Astrocyte of the spinal cord (primary cell): ENCODE measurements around the gene EXD3.

Experiments used
- DNase-seq: peaks from one replicate; pipeline ENCODE4 v3.0.0; 2011; ENCODE audit warnings: low read depth, low spot score
- H3K4me3 ChIP-seq: 2 replicates; pipeline ENCODE4 v1.5.1; 2011; ENCODE audit warnings: low read depth, mild to moderate bottlenecking, low read length, moderate library complexity
- in situ Hi-C: cut with HindIII; loops from 2 replicates; pipeline ENCODE4 v1.10.0; 2017; ENCODE audit warnings: low sequenced_read_pairs
- TF ChIP-seq, protein P1 (sequence below): IDR thresholded peaks from 2 replicates; pipeline ENCODE4 v1.5.1; 2012; ENCODE audit warnings: low read depth, mild to moderate bottlenecking, low read length, inconsistent platforms

Gene EXD3

GRCh38 chr9:137393176-137394150 lies 29.5 kb downstream of the EXD3 start:
- no peak for DNase-seq
- TF ChIP-seq, protein P1, sequence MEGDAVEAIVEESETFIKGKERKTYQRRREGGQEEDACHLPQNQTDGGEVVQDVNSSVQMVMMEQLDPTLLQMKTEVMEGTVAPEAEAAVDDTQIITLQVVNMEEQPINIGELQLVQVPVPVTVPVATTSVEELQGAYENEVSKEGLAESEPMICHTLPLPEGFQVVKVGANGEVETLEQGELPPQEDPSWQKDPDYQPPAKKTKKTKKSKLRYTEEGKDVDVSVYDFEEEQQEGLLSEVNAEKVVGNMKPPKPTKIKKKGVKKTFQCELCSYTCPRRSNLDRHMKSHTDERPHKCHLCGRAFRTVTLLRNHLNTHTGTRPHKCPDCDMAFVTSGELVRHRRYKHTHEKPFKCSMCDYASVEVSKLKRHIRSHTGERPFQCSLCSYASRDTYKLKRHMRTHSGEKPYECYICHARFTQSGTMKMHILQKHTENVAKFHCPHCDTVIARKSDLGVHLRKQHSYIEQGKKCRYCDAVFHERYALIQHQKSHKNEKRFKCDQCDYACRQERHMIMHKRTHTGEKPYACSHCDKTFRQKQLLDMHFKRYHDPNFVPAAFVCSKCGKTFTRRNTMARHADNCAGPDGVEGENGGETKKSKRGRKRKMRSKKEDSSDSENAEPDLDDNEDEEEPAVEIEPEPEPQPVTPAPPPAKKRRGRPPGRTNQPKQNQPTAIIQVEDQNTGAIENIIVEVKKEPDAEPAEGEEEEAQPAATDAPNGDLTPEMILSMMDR, result no peak
- H3K4me3 ChIP-seq, result no peak overlapping the region
- in situ Hi-C loops, result no loop called here

DNA sequence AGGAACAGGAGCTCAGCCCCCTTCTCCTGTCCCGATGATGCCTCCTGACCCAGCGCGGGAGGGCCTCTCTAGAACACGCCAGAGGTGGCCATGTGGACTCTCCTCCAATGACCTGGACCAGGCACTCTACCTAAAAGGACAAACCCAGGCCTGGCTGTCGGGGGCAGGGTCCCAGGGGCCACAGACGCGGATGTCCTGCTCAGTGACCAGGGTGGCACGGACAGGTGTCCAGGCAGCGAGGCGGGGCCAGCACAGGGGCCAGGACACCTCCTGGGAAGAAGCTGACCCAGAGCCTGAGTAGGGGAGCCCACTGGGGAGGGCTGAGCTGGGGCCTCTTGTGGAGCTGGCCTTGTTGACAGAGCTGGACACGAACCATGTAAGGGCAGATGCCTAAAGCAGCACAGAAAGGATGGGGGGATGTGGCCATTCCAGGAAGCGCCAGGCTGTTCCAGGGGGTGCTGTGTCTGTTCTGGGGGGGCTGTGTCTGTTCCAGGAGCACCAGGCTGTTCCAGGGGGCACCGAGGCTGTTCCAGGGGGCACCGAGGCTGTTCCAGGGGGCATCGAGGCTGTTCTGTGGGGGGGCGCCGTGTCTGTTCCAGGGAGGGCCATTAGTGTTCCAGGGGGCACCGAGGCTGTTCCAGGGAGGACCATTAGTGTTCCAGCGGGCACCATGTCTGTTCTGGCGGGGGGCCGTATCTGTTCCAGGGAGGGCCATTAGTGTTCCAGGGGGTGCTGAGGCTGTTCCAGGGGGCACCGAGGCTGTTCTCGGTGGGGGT lies 30.5 kb downstream of the EXD3 start:
- in situ Hi-C loops, result no loop called here
- no peak for DNase-seq
- TF ChIP-seq, protein P1, result no peak
- no peak overlapping the region for H3K4me3 ChIP-seq

DNA sequence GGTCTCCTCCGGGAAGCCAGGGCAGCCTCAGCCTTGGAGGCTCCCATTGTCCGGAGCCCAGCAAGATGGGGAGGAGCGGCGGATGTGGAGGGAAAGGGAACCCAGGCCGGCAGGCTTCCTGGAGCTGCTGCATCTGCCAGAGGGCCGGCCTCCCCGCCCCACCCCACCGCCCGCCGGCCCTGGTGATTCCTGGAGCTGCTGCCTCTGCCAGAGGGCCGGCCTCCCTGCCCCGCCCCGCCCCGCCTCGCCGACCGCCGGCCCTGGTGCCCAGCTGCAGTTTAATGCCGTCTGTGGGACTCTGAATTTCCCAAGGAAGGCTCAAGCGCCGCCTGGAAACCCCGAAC lies 31.6 kb downstream of the EXD3 start:
- no peak overlapping the region for H3K4me3 ChIP-seq
- TF ChIP-seq, protein P1, result no peak
- in situ Hi-C loops, result no loop called here
- DNase-seq, result no peak

DNA sequence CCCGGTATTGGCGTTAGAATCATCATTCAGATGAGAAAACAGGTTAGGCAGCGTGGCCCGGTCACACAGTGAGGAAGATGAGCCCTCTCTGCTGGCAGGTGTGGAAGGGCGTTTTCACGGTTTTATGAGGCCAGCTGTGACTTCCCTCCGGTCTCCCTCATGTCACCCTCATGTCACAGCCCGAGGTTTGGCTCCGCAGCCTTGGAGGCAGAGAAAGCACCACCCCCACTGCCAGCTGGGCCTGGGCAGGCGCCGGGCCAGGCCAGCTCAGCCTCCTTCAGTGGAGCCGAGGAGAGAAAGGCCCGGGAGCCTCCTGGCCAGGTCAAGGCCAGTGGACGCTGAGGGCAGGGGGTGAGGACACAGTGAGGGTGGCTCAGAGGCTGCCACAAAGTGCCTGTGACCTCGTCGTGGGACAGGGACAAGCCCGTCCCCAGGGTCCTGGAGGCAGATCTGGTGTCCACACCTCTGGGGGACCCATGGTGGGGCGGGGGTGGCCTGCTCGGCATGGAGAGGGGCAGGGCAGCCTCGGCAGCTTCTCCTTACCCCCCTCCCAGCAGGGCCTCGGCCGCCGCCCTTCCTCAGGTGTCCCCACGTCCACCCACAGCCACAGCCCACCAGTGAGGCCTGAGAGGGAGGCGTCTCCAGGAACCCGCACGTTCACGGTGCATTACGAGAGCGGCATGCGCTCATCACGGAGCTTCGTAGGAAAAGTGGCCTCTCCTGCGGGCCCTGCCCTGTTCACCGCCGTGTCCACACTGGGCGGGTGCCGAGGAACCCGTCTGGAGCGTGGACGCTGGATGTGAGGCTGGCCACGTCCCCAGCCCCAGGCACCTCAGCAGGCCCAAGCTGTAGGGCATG lies 32.2 kb downstream of the EXD3 start:
- in situ Hi-C loops, result no loop called here
- H3K4me3 ChIP-seq, result no peak overlapping the region
- TF ChIP-seq, protein P1, result no peak
- no peak for DNase-seq

DNA sequence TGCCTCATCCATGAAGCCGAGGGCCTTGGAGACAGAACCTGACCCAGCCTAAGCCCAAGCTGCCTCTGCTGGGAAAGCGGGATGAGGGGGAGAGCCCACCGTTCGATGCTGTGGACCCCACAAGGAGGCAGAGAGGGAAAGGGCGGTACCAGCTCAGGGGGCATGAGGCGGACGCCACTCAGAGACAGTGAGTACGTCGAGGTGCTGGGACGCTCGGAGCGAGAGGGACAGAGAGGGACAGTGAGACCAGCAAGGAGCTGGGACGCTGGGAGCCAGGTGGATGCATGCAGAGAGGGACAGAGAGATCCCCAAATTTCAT lies 33.6 kb downstream of the EXD3 start:
- DNase-seq, result no peak
- in situ Hi-C loops, result no loop called here
- TF ChIP-seq, protein P1, result no peak
- no peak overlapping the region for H3K4me3 ChIP-seq
